Measurements from ENCODE around the gene SPRYD4.
"Not testable (repeated sequence)": the region's sequence is repeated elsewhere in the genome, so short reads cannot be mapped to it uniquely, and the experiment has no call there.

SPRYD4 gene

GRCh38 chr12:56490360-56490759 is 22.0 kb downstream of the SPRYD4 start:
- Mint-ChIP-seq H3K4me3 (no peak overlapping the region), H3K27ac (no peak overlapping the region), H3K36me3 (ENCODE audit: low read depth) (no peaks in the 10 kb centered on the region), H3K4me1 (ENCODE audit: low read depth) (peaks cover 21% of the 10 kb centered on the region), H3K27me3 (peaks cover 47% of the 10 kb centered on the region), H3K9me3 (peaks cover 5% of the 10 kb centered on the region)
- no peak for DNase-seq

- not testable (repeated sequence) for H3K4me3 Mint-ChIP-seq; DNase-seq; H3K9me3 Mint-ChIP-seq; H3K4me1 Mint-ChIP-seq (ENCODE audit: low read depth); H3K36me3 Mint-ChIP-seq (ENCODE audit: low read depth); H3K27ac Mint-ChIP-seq
- H3K27me3 Mint-ChIP-seq = peaks cover 36% of the 10 kb centered on the region
These were observed 25.2 kb downstream of the SPRYD4 start for GRCh38 chr12:56493409-56494105.

- H3K27ac Mint-ChIP-seq; H3K9me3 Mint-ChIP-seq; H3K4me1 Mint-ChIP-seq (ENCODE audit: low read depth); DNase-seq; H3K36me3 Mint-ChIP-seq (ENCODE audit: low read depth); H3K4me3 Mint-ChIP-seq: not testable (repeated sequence)
- peaks cover 31% of the 10 kb centered on the region for H3K27me3 Mint-ChIP-seq
These were observed 25.7 kb downstream of the SPRYD4 start for GRCh38 chr12:56494106-56494415.

- H3K27me3 Mint-ChIP-seq = peaks cover 27% of the 10 kb centered on the region
- H3K4me3 Mint-ChIP-seq; H3K9me3 Mint-ChIP-seq; H3K36me3 Mint-ChIP-seq (ENCODE audit: low read depth); DNase-seq; H3K27ac Mint-ChIP-seq; H3K4me1 Mint-ChIP-seq (ENCODE audit: low read depth): not testable (repeated sequence)
These were observed 26.1 kb downstream of the SPRYD4 start for GRCh38 chr12:56494481-56494880.

GRCh38 chr12:56496704-56497103 is 28.3 kb downstream of the SPRYD4 start:
- H3K4me1 Mint-ChIP-seq (ENCODE audit: low read depth); H3K36me3 Mint-ChIP-seq (ENCODE audit: low read depth); H3K27ac Mint-ChIP-seq; H3K4me3 Mint-ChIP-seq; H3K9me3 Mint-ChIP-seq; H3K27me3 Mint-ChIP-seq: not testable (repeated sequence)
- peak; percentile 78 for DNase-seq

- not testable (repeated sequence) for H3K27me3 Mint-ChIP-seq; DNase-seq; H3K36me3 Mint-ChIP-seq (ENCODE audit: low read depth); H3K4me1 Mint-ChIP-seq (ENCODE audit: low read depth); H3K4me3 Mint-ChIP-seq; H3K27ac Mint-ChIP-seq; H3K9me3 Mint-ChIP-seq
These were observed 29.9 kb downstream of the SPRYD4 start for GRCh38 chr12:56498126-56498902.

- H3K27ac Mint-ChIP-seq; H3K4me3 Mint-ChIP-seq; DNase-seq; H3K9me3 Mint-ChIP-seq; H3K4me1 Mint-ChIP-seq (ENCODE audit: low read depth); H3K36me3 Mint-ChIP-seq (ENCODE audit: low read depth); H3K27me3 Mint-ChIP-seq: not testable (repeated sequence)
These were observed 31.1 kb downstream of the SPRYD4 start for GRCh38 chr12:56499452-56499851.

- H3K9me3 Mint-ChIP-seq; H3K27ac Mint-ChIP-seq; DNase-seq; H3K27me3 Mint-ChIP-seq; H3K36me3 Mint-ChIP-seq (ENCODE audit: low read depth); H3K4me3 Mint-ChIP-seq; H3K4me1 Mint-ChIP-seq (ENCODE audit: low read depth): not testable (repeated sequence)
These were observed 31.5 kb downstream of the SPRYD4 start for GRCh38 chr12:56499879-56500278.

GRCh38 chr12:56510786-56511185 is 42.4 kb downstream of the SPRYD4 start:
- Mint-ChIP-seq H3K36me3 (ENCODE audit: low read depth) (no peaks in the 10 kb centered on the region), H3K4me3 (no peak overlapping the region), H3K4me1 (ENCODE audit: low read depth) (peaks cover 1% of the 10 kb centered on the region), H3K27ac (no peak overlapping the region), H3K27me3 (peaks cover 4% of the 10 kb centered on the region), H3K9me3 (no peaks in the 10 kb centered on the region)
- no peak for DNase-seq

- H3K36me3 Mint-ChIP-seq (ENCODE audit: low read depth); H3K27me3 Mint-ChIP-seq; H3K27ac Mint-ChIP-seq; H3K4me1 Mint-ChIP-seq (ENCODE audit: low read depth); H3K9me3 Mint-ChIP-seq; DNase-seq; H3K4me3 Mint-ChIP-seq: not testable (repeated sequence)
These were observed 45.6 kb downstream of the SPRYD4 start for GRCh38 chr12:56514014-56514318.

GRCh38 chr12:56517854-56518253 is 49.5 kb downstream of the SPRYD4 start:
- Mint-ChIP-seq H3K36me3 (ENCODE audit: low read depth) (no peaks in the 10 kb centered on the region), H3K4me1 (ENCODE audit: low read depth) (peaks cover 32% of the 10 kb centered on the region), H3K27ac (no peak overlapping the region), H3K9me3 (no peaks in the 10 kb centered on the region), H3K4me3 (no peak overlapping the region), H3K27me3 (no peaks in the 10 kb centered on the region)
- DNase-seq = no peak

GRCh38 chr12:56518570-56518969 is 50.2 kb downstream of the SPRYD4 start:
- H3K27ac Mint-ChIP-seq = no peak overlapping the region
- H3K36me3 Mint-ChIP-seq (ENCODE audit: low read depth) = no peaks in the 10 kb centered on the region
- H3K4me1 Mint-ChIP-seq (ENCODE audit: low read depth) = peaks cover 34% of the 10 kb centered on the region
- H3K27me3 Mint-ChIP-seq = no peaks in the 10 kb centered on the region
- H3K9me3 Mint-ChIP-seq = no peaks in the 10 kb centered on the region
- H3K4me3 Mint-ChIP-seq = no peak overlapping the region
- DNase-seq = no peak

- no peak for DNase-seq
- H3K4me3 Mint-ChIP-seq = no peak overlapping the region
- H3K27me3 Mint-ChIP-seq = no peaks in the 10 kb centered on the region
- H3K27ac Mint-ChIP-seq = no peak overlapping the region
- H3K4me1 Mint-ChIP-seq (ENCODE audit: low read depth) = peaks cover 34% of the 10 kb centered on the region
- H3K36me3 Mint-ChIP-seq (ENCODE audit: low read depth) = no peaks in the 10 kb centered on the region
- no peaks in the 10 kb centered on the region for H3K9me3 Mint-ChIP-seq
These were observed 51.7 kb downstream of the SPRYD4 start for GRCh38 chr12:56520048-56520447.

GRCh38 chr12:56520506-56520905 is 52.1 kb downstream of the SPRYD4 start:
- no peak for DNase-seq
- H3K4me3 Mint-ChIP-seq = no peak overlapping the region
- H3K27me3 Mint-ChIP-seq = no peaks in the 10 kb centered on the region
- H3K27ac Mint-ChIP-seq = no peak overlapping the region
- no peaks in the 10 kb centered on the region for H3K36me3 Mint-ChIP-seq (ENCODE audit: low read depth)
- H3K4me1 Mint-ChIP-seq (ENCODE audit: low read depth) = peaks cover 34% of the 10 kb centered on the region
- no peaks in the 10 kb centered on the region for H3K9me3 Mint-ChIP-seq

GRCh38 chr12:56521209-56521589 is 52.8 kb downstream of the SPRYD4 start:
- DNase-seq = no peak
- Mint-ChIP-seq H3K36me3 (ENCODE audit: low read depth) (no peaks in the 10 kb centered on the region), H3K27ac (peak overlapping the region; percentile 35)

More at GRCh38 chr12:56521209-56521589, 52.8 kb downstream of the SPRYD4 start:
- H3K9me3 Mint-ChIP-seq = no peaks in the 10 kb centered on the region
- peak overlapping the region; percentile 79 for H3K4me3 Mint-ChIP-seq
- H3K4me1 Mint-ChIP-seq (ENCODE audit: low read depth) = peaks cover 34% of the 10 kb centered on the region
- no peaks in the 10 kb centered on the region for H3K27me3 Mint-ChIP-seq

Data from activated T-cell treated with anti-CD3 and anti-CD28 coated beads, Interleukin-2, amount 50 U/mL, for 24 hours (primary cell).